Measurements from ENCODE around the gene PCGF3.

GRCh38 chr4:801436-802124, 95.9 kb downstream of the PCGF3 start:
- TF ChIP-seq SUZ12 (IDR thresholded peaks at IDR 0.05; ENCODE audit: extremely low read depth, insufficient read depth, insufficient read length) (no peak), YY1 (IDR thresholded peaks at IDR 0.05; ENCODE audit: insufficient read depth, insufficient read length) (no peak)
